Natural killer cell (primary cell): ENCODE measurements around the gene MCTP1. TPM values are rescaled to one million over a fixed set of nuclear protein-coding genes. Genes with fewer than 3 reads are reported as not detected.

Experiments used
- ATAC-seq, 3 donors: fragments of 150-1000 bp in 2 of 3; fragments of 200-7000 bp in 1 of 3; cut with Tn5 transposase; 1 replicate in 1 of 3; 2 replicates in 2 of 3; pipeline ENCODE4 v1.10.0; 2021; ENCODE audit warnings: mild to moderate bottlenecking in 2 of 3, moderate library complexity in 2 of 3
- DNase-seq, 2 donors: peaks; one replicate each; pipeline versions ENCODE4 v3.0.0 to v3.0.0-alpha.2; 2013 to 2021; ENCODE audit warnings: mixed read lengths in 1 of 2
- H3K27ac ChIP-seq: one replicate; pipeline ENCODE4 v1.5.1; 2013; ENCODE audit warnings: mild to moderate bottlenecking, low read length
- H3K27me3 ChIP-seq: one replicate; pipeline ENCODE4 v1.6.1; 2013; ENCODE audit warnings: low read length; ENCODE audit not compliant: control insufficient read depth, insufficient read depth
- H3K36me3 ChIP-seq: one replicate; pipeline ENCODE4 v1.6.1; 2013; ENCODE audit warnings: low read length; ENCODE audit not compliant: control insufficient read depth, insufficient read depth
- H3K4me1 ChIP-seq: one replicate; pipeline ENCODE4 v1.6.1; 2013; ENCODE audit warnings: low read length; ENCODE audit not compliant: control insufficient read depth, insufficient read depth
- H3K4me3 ChIP-seq: one replicate; pipeline ENCODE4 v1.5.1; 2013; ENCODE audit warnings: low read length
- H3K9me3 ChIP-seq: one replicate; pipeline ENCODE4 v1.6.1; 2013; ENCODE audit warnings: low read length; ENCODE audit not compliant: control insufficient read depth, insufficient read depth
- H3K27ac Mint-ChIP-seq, 2 donors: one replicate each; pipeline ENCODE4 v1.8.0; 2022; ENCODE audit warnings: mild to moderate bottlenecking in 2 of 2, mixed read lengths in 2 of 2, moderate library complexity in 1 of 2
- H3K27me3 Mint-ChIP-seq, 2 donors: one replicate each; pipeline ENCODE4 v1.8.0; 2022; ENCODE audit warnings: low read depth in 2 of 2, mixed read lengths in 2 of 2
- H3K36me3 Mint-ChIP-seq: one replicate; pipeline ENCODE4 v1.8.0; 2022; ENCODE audit warnings: mixed read lengths
- H3K4me1 Mint-ChIP-seq, 2 donors: one replicate each; pipeline ENCODE4 v1.8.0; 2022; ENCODE audit warnings: mixed read lengths in 2 of 2
- H3K4me3 Mint-ChIP-seq: one replicate; pipeline ENCODE4 v1.8.0; 2022; ENCODE audit warnings: mild to moderate bottlenecking, moderate library complexity, mixed read lengths
- H3K9me3 Mint-ChIP-seq, 2 donors: one replicate each; pipeline ENCODE4 v1.8.0; 2022; ENCODE audit warnings: mixed read lengths in 2 of 2
- WGBS: methylation state at CpG from one replicate; pipeline ENCODE4 v1.1.7; 2013; ENCODE audit warnings: missing lambda C conversion rate; ENCODE audit not compliant: insufficient coverage; 5-methylcytosine and 5-hydroxymethylcytosine counted together
- intact Hi-C: fragments of 100-400 bp; cut with micrococcal nuclease; formaldehyde crosslinking; loops from one replicate; pipeline ENCODE4 v1.14.2; 2022
- total RNA-seq, 4 donors: library from RNA; stranded (reverse); fragments of 120-200 nt in 1 of 4; gene quantifications; one replicate each; pipeline versions ENCODE4 v1.2.3 to v1.2.4, GENCODE V29; 2013 to 2022
- TF ChIP-seq, protein P1 (sequence below): fragments of 200-600 bp; IDR thresholded peaks from one replicate; pipeline ENCODE4 v1.8.0; 2022; ENCODE audit warnings: antibody characterized with exemption

Gene MCTP1
- total RNA-seq, 3 donors from 2014 or later (not counting 1 experiment from before 2014, with no cell fraction given), result 4.7 to 15.1 (median 9.8) TPM

- Histone ChIP-seq H3K27ac (no peak overlapping the region), H3K4me3 (no peak overlapping the region), H3K27me3 (no peaks in the 10 kb centered on the region), H3K36me3 (no peaks in the 10 kb centered on the region), H3K9me3 (no peaks in the 10 kb centered on the region), H3K4me1 (no peaks in the 10 kb centered on the region)
- no peaks in the 10 kb centered on the region for H3K36me3 Mint-ChIP-seq
- TF ChIP-seq, protein P1, sequence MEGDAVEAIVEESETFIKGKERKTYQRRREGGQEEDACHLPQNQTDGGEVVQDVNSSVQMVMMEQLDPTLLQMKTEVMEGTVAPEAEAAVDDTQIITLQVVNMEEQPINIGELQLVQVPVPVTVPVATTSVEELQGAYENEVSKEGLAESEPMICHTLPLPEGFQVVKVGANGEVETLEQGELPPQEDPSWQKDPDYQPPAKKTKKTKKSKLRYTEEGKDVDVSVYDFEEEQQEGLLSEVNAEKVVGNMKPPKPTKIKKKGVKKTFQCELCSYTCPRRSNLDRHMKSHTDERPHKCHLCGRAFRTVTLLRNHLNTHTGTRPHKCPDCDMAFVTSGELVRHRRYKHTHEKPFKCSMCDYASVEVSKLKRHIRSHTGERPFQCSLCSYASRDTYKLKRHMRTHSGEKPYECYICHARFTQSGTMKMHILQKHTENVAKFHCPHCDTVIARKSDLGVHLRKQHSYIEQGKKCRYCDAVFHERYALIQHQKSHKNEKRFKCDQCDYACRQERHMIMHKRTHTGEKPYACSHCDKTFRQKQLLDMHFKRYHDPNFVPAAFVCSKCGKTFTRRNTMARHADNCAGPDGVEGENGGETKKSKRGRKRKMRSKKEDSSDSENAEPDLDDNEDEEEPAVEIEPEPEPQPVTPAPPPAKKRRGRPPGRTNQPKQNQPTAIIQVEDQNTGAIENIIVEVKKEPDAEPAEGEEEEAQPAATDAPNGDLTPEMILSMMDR, result no peak
- H3K27me3 Mint-ChIP-seq, result peaks cover 6 to 13% of the 10 kb centered on the region in 2 donors
- intact Hi-C loops, result no loop called here
- no peak for DNase-seq
- no peak overlapping the region for H3K4me3 Mint-ChIP-seq
- ATAC-seq, result no peak
- 95% methylated on average over 2 of the region's 2 CpGs for whole genome bisulfite sequencing
- peaks cover 0 to 2% of the 10 kb centered on the region in 2 donors for H3K9me3 Mint-ChIP-seq
- H3K27ac Mint-ChIP-seq, result no peak overlapping the region
- H3K4me1 Mint-ChIP-seq, result no peaks in the 10 kb centered on the region
These were observed 160.8 kb downstream of the MCTP1 start for GRCh38 chr5:95124101-95124500.

DNA sequence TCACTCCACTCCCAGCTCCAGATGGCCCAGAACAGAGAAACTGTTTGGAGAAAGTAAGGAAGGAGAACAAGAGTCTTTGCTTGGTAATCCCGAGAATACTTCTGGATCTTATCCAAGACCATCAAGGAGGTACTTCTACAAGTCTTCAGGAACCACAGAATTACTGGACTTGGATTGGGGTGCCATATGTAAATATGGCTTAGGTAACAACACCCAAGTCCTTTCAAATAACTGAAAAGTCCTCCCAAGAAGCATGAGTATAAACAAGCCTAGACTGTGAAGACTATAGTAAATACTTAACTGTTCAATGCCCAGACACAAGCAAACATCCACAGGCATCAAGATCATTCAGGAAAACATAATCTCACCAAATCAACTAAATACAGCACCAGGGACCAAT lies 170.0 kb downstream of the MCTP1 start:
- Mint-ChIP-seq H3K9me3 (peaks cover 0 to 2% of the 10 kb centered on the region in 2 donors), H3K4me3 (no peak overlapping the region), H3K27me3 (peaks cover 3 to 8% of the 10 kb centered on the region in 2 donors), H3K27ac (no peak overlapping the region), H3K36me3 (peaks cover 10% of the 10 kb centered on the region), H3K4me1 (no peaks in the 10 kb centered on the region)
- intact Hi-C loops, result no loop called here
- Histone ChIP-seq H3K4me3 (no peak overlapping the region), H3K4me1 (no peaks in the 10 kb centered on the region), H3K27me3 (no peaks in the 10 kb centered on the region), H3K9me3 (no peaks in the 10 kb centered on the region), H3K27ac (no peak overlapping the region), H3K36me3 (no peaks in the 10 kb centered on the region)
- ATAC-seq (no peak), DNase-seq (no peak)
- TF ChIP-seq, protein P1, result no peak
- 89% methylated on average over 1 of the region's 1 CpG for WGBS

DNA sequence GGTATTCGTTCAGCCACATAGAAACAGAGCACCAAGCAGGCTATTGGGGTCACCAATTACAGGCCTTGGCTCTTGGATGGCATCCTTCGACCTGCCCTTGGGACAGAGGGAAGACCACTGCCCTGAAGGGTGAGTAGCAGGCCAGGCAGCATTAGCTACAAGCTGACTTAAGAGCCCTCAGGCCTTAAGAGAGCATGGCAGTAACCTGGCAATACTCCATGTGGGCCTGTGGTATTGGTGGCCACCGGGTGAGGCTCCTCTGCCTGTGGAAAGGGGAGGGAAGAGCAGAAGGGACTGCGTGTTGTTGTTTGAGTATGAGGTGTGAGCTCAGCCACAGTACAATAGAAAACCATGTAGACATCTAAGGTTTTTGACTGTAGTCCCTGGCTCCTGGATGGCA lies 170.6 kb downstream of the MCTP1 start:
- intact Hi-C loops, result no loop called here
- Histone ChIP-seq H3K36me3 (no peaks in the 10 kb centered on the region), H3K4me1 (no peaks in the 10 kb centered on the region), H3K4me3 (no peak overlapping the region), H3K27ac (no peak overlapping the region), H3K9me3 (no peaks in the 10 kb centered on the region), H3K27me3 (no peaks in the 10 kb centered on the region)
- Mint-ChIP-seq H3K4me1 (no peaks in the 10 kb centered on the region), H3K27me3 (peaks cover 3 to 5% of the 10 kb centered on the region in 2 donors), H3K27ac (no peak overlapping the region), H3K4me3 (no peak overlapping the region), H3K9me3 (peaks cover 0 to 2% of the 10 kb centered on the region in 2 donors), H3K36me3 (peaks cover 10% of the 10 kb centered on the region)
- 77% methylated on average over 4 of the region's 4 CpGs for WGBS
- TF ChIP-seq, protein P1, result no peak
- DNase-seq, result no peak
- ATAC-seq, result no peak

GRCh38 chr5:95113489-95113888 lies 171.4 kb downstream of the MCTP1 start:
- Histone ChIP-seq H3K9me3 (no peaks in the 10 kb centered on the region), H3K27me3 (no peaks in the 10 kb centered on the region), H3K4me3 (no peak overlapping the region), H3K27ac (no peak overlapping the region), H3K4me1 (no peaks in the 10 kb centered on the region), H3K36me3 (no peaks in the 10 kb centered on the region)
- DNase-seq, result no peak
- intact Hi-C loops, result no loop called here
- no peak for ATAC-seq
- no peak overlapping the region for H3K27ac Mint-ChIP-seq
- no peaks in the 10 kb centered on the region for H3K4me1 Mint-ChIP-seq
- peaks cover 0 to 2% of the 10 kb centered on the region in 2 donors for H3K9me3 Mint-ChIP-seq
- TF ChIP-seq, protein P1, result no peak
- H3K27me3 Mint-ChIP-seq, result peaks cover 0 to 3% of the 10 kb centered on the region in 2 donors
- no peak overlapping the region for H3K4me3 Mint-ChIP-seq
- WGBS, result 81% methylated on average over 4 of the region's 4 CpGs
- H3K36me3 Mint-ChIP-seq, result peaks cover 10% of the 10 kb centered on the region
